Astrocyte (in vitro differentiated cells and primary cell): ENCODE data around the gene CACNA2D1.

Experiments
- EZH2 ChIP-seq: IDR thresholded peaks from 2 replicates; pipeline ENCODE4 v1.6.1; 2012; ENCODE audit warnings: mild to moderate bottlenecking, low read length, inconsistent platforms; ENCODE audit not compliant: insufficient read depth
- TF ChIP-seq, protein P1 (sequence below): IDR thresholded peaks from 2 replicates; pipeline ENCODE4 v1.5.1; 2011; ENCODE audit warnings: low read depth, mild to moderate bottlenecking, inconsistent platforms, low read length, moderate library complexity; ENCODE audit not compliant: insufficient read depth

GRCh38 chr7:82255706-82256105, 187.9 kb downstream of the CACNA2D1 start:
- TF ChIP-seq, protein P1, sequence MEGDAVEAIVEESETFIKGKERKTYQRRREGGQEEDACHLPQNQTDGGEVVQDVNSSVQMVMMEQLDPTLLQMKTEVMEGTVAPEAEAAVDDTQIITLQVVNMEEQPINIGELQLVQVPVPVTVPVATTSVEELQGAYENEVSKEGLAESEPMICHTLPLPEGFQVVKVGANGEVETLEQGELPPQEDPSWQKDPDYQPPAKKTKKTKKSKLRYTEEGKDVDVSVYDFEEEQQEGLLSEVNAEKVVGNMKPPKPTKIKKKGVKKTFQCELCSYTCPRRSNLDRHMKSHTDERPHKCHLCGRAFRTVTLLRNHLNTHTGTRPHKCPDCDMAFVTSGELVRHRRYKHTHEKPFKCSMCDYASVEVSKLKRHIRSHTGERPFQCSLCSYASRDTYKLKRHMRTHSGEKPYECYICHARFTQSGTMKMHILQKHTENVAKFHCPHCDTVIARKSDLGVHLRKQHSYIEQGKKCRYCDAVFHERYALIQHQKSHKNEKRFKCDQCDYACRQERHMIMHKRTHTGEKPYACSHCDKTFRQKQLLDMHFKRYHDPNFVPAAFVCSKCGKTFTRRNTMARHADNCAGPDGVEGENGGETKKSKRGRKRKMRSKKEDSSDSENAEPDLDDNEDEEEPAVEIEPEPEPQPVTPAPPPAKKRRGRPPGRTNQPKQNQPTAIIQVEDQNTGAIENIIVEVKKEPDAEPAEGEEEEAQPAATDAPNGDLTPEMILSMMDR, result no peak
- TF ChIP-seq EZH2, result no peak
